OCI-LY7 (cell line): Measurements from ENCODE around the gene CGB5.

Source experiments
- EZH2phosphoT487 ChIP-seq: fragments of 200-600 bp; sonication (generic); IDR thresholded peaks from 2 replicates; pipeline ENCODE4 v1.6.1; 2018; ENCODE audit warnings: low read depth, borderline replicate concordance, mild to moderate bottlenecking, mixed run types, antibody characterized with exemption, low read length, moderate library complexity, mixed read lengths
- TF ChIP-seq, protein P1 (sequence below): fragments of 200-600 bp; sonication (generic); conservative IDR thresholded peaks from 2 replicates; pipeline ENCODE4 v1.5.1; 2014; ENCODE audit warnings: mild to moderate bottlenecking, antibody characterized with exemption, low read length, moderate library complexity, mixed read lengths

DNA sequence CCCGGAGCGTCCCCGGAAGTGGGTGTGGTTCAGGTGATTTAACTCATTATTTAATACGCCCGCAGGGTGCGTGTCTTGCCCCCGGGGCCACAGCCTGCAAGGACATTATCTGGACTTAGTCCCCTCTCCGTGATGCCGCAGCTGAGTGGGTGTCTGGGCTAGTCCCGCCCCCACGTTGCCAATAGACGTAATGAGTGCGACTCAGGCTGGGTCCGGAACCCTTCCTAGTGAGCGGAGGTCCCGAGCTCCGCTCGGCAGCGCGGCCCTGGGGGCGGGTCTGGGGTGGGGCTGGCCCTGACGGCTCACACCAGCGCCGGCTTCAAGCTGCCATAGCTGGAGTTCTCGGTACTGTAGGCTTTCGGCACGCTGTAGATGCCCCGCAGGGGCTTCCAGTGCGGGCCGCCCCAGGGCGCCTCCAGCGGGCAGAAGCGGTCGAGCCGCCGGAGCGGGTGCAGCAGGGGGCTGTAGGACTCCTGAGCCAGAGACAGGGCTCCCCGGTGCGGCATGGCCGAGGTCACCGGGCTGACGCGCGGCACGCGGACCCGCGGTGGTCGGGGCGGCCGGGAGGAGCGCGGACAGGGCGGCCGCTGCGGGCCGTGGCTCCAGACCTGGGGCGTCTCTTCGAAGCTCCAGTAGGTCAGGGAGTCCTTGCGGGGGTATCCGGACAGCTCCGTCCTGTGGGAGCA lies 25.8 kb upstream of the CGB5 start:
- TF ChIP-seq, protein P1, sequence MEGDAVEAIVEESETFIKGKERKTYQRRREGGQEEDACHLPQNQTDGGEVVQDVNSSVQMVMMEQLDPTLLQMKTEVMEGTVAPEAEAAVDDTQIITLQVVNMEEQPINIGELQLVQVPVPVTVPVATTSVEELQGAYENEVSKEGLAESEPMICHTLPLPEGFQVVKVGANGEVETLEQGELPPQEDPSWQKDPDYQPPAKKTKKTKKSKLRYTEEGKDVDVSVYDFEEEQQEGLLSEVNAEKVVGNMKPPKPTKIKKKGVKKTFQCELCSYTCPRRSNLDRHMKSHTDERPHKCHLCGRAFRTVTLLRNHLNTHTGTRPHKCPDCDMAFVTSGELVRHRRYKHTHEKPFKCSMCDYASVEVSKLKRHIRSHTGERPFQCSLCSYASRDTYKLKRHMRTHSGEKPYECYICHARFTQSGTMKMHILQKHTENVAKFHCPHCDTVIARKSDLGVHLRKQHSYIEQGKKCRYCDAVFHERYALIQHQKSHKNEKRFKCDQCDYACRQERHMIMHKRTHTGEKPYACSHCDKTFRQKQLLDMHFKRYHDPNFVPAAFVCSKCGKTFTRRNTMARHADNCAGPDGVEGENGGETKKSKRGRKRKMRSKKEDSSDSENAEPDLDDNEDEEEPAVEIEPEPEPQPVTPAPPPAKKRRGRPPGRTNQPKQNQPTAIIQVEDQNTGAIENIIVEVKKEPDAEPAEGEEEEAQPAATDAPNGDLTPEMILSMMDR = peak; percentile 72
- no peak for TF ChIP-seq EZH2phosphoT487
